NCI-H2107 treated with DMSO at 0.1 percent for 48 hours (cell line): Measurements from ENCODE around the gene MORC1.

ENCODE experiments used
- DNase-seq: peaks from one replicate; lab custom pipeline; 2025; ENCODE audit not compliant: unreplicated experiment; lab: John Stamatoyannopoulos, UW

The MORC1 gene

DNA sequence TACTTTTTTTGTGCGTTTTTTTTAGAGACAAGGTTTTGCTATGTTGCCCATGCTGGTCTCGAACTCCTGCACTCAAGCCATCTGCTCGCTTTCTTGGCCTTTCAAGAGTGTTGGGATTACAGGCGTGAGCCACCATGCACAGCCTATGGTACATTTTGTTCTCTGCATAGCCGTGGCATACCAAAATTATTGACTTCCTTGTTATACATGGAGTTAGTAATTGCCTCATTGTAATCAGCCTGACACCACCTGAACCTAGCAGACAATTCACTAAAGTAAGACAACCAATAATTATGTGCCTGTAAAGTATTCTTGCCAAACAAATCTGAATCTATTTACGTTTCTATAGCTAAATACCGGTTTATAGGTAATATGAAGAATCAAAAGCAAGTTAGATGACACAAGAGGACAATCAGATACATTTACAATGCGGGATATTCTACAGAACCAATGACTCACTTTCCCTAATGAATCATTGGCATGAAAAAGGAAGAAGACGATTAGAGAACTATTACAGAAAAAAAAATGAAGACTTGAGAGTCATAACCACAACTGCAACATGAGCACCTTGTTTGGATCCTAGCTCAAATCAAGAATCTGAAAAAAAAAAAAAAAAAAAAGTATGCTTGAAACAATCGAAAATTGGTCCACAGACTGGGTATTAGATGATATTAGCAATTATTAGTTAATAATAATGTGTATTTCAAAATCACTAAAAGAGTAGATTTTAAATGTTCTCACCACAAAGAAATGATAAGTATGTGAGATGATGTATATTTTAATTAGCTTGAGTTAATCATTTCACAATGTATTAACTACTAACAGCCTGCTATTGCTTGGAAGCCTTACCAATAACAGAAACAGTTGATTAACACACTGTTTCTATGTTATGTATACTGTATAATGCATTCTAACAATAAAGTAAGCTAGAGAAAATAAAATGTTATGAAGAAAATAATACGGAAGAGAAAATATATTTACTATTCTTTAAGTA is 171.3 kb downstream of the MORC1 start:
- no peak for DNase-seq

GRCh38 chr3:108940568-108941263 is 177.2 kb downstream of the MORC1 start:
- DNase-seq: no peak

DNA sequence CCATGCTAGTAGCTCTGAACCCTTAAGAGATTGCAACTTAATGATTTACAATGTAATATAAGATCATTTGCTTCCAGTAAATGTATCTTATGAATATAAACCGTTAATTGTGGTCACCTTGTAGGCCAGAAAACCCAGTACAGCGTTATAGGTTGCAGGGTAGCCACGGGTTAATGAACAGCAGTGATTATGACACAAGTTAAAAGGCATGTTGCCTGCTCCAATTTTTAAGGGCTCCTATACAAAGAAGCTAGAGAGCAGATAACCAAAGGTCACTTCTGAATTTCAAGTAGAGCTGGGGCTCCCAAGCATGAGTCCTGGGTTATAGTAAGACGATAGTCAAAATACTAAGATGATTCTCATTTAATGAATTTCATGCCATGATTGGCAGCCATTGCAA is 177.8 kb downstream of the MORC1 start:
- DNase-seq: no peak

GRCh38 chr3:108936924-108937689 is 180.8 kb downstream of the MORC1 start:
- no peak for DNase-seq

- DNase-seq: no peak
These were observed 186.9 kb downstream of the MORC1 start for GRCh38 chr3:108931035-108931434.

- no peak for DNase-seq
These were observed 199.1 kb downstream of the MORC1 start for GRCh38 chr3:108918866-108919265.

DNA sequence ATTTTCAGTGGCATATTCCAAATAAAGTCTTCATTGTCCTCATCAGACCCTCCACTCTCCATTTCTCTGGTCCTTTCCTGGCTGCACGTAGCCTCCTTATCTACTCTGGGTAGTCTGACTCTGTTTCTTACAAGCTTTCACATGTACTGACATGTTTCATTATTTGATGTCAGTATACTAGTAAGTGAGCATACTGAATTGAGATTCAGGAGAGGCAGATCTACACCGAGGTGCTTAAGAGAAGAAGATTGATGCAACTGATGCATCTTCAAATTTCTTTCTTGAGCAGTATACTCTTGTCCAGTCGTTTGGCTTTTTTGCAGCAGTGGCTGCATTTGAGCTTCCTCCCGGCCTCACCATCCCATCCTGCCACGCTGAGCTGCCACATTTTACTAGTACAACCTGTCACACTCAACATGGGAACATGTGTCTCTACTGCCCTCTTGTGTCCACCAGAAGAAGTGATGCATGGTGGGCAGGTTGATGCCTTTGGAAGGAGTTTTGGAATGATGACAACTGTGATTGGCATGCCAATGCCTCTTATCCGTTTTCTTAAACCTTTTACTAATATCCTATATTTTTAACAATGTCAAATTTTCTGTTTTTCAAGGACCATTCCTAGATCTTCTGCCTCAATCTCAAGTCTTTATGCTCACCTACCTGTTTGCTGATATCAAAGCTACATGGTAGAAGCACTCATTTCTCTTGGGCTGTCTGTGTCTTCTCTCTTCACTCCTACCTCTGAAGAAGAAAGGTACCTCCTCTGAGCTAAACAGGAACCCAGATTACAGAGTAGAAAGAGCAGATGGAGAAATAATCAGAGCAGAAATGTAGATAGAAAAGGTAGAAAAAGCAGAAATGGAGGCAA is 202.9 kb downstream of the MORC1 start:
- peak; percentile 83 for DNase-seq

DNA sequence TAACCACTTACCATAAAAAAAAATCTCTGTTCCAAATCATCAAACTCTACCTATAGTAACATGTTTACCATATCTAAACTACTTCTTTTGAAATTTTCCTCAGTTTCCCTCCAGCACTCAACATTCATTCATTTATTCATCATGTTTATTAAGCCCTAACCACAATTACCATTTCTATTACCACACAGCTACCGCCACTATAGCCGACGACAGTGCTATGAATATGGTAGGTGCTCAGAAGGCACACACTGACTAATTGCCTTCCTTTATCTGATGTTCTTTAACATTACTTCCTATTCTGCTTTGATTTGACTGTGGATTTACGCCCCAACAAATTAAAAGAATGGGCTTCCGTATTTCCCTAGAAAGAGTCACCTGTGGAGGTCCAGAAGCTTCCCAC is 208.1 kb downstream of the MORC1 start:
- DNase-seq: no peak
